PC-3 (cell line): ENCODE results near the gene MESP2. TPM values are rescaled to one million over a fixed set of nuclear protein-coding genes. Genes with fewer than 3 reads are reported as not detected.

Experiments used
- ATAC-seq: fragments of 200-7000 bp; cut with Tn5 transposase; 2 replicates; pipeline ENCODE4 v1.9.1; 2020; ENCODE audit warnings: mild to moderate bottlenecking, moderate library complexity
- BruUV-seq: library from RNA; stranded (reverse); fragments of 400-500 nt; replicated peaks from 2 replicates; lab custom pipeline; 2021; lab: Mats Ljungman, UMichigan
- CTCF ChIA-PET: fragments of 300-600 bp; sonication (Branson Sonifier 250); formaldehyde crosslinking; loops from one replicate; lab custom pipeline; 2022; ENCODE audit warnings: antibody characterized with exemption; lab: Charles Lee
- POLR2A ChIA-PET: fragments of 300-600 bp; sonication (Branson Sonifier 250); formaldehyde crosslinking; loops from one replicate; lab custom pipeline; 2022; ENCODE audit warnings: antibody characterized with exemption; ENCODE audit not compliant: unreplicated experiment; lab: Charles Lee
- DNase-seq: peaks from one replicate; pipeline ENCODE4 v3.0.0-alpha.2; 2015
- H2AFZ ChIP-seq: fragments of 300-600 bp; sonication (generic); 2 replicates; pipeline ENCODE4 v1.6.0; 2016; ENCODE audit warnings: antibody characterized with exemption, low read length
- H3F3A ChIP-seq: fragments of 300-600 bp; sonication (generic); one replicate; pipeline ENCODE4 v1.6.0; 2017; ENCODE audit warnings: antibody characterized with exemption, low read length, control low read depth, mild to moderate bottlenecking; ENCODE audit not compliant: unreplicated experiment
- H3K27ac ChIP-seq: fragments of 300-600 bp; sonication (generic); 2 replicates; pipeline ENCODE4 v1.5.1; 2016; ENCODE audit warnings: mild to moderate bottlenecking, low read length
- H3K27me3 ChIP-seq: fragments of 300-600 bp; sonication (generic); 2 replicates; pipeline ENCODE4 v1.6.1; 2016; ENCODE audit warnings: low read length, mixed read lengths
- H3K36me3 ChIP-seq: fragments of 300-600 bp; sonication (generic); 2 replicates; pipeline ENCODE4 v1.6.1; 2016; ENCODE audit warnings: low read depth, mixed run types, low read length, mixed read lengths
- H3K4me1 ChIP-seq: fragments of 300-600 bp; sonication (generic); 2 replicates; pipeline ENCODE4 v1.5.1; 2016; ENCODE audit warnings: low read length; ENCODE audit not compliant: insufficient read depth
- H3K4me2 ChIP-seq: fragments of 300-600 bp; sonication (generic); 2 replicates; pipeline ENCODE4 v1.6.0; 2016; ENCODE audit warnings: low read length
- H3K4me3 ChIP-seq: fragments of 300-600 bp; sonication (generic); 2 replicates; pipeline ENCODE4 v1.5.1; 2016; ENCODE audit warnings: mild to moderate bottlenecking, low read length, mixed read lengths
- H3K79me2 ChIP-seq: fragments of 300-600 bp; sonication (generic); 2 replicates; pipeline ENCODE4 v1.6.1; 2017; ENCODE audit warnings: low read length, mixed read lengths
- H3K9ac ChIP-seq: fragments of 300-600 bp; sonication (generic); 2 replicates; pipeline ENCODE4 v1.6.0; 2016; ENCODE audit warnings: mild to moderate bottlenecking, low read length
- H3K9me2 ChIP-seq: fragments of 300-600 bp; sonication (generic); replicated peaks from 2 replicates; pipeline ENCODE4 v1.6.1; 2016; ENCODE audit warnings: mixed run types, low read length, mixed read lengths
- H3K9me3 ChIP-seq: fragments of 300-600 bp; sonication (generic); 2 replicates; pipeline ENCODE4 v1.6.1; 2016; ENCODE audit warnings: low read length, mixed read lengths
- H4K20me1 ChIP-seq: fragments of 300-600 bp; sonication (generic); 2 replicates; pipeline ENCODE4 v1.6.1; 2016; ENCODE audit warnings: low read length, mixed read lengths
- EZH2 ChIP-seq: fragments of 300-600 bp; sonication (generic); IDR thresholded peaks from one replicate; pipeline ENCODE4 v1.6.1; 2017; ENCODE audit warnings: antibody characterized with exemption, mild to moderate bottlenecking, low read length; ENCODE audit not compliant: unreplicated experiment
- EZH2phosphoT487 ChIP-seq: fragments of 300-600 bp; sonication (generic); IDR thresholded peaks from 2 replicates; pipeline ENCODE4 v1.6.1; 2018; ENCODE audit warnings: mild to moderate bottlenecking, antibody characterized with exemption, low read length, borderline replicate concordance
- intact Hi-C: fragments of 100-400 bp; cut with micrococcal nuclease; formaldehyde crosslinking; loops from 2 replicates; pipeline ENCODE4 v1.9.0; 2023
- total RNA-seq: library from RNA; depleted of rRNA; stranded (reverse); fragments of >200 nt; gene quantifications from 2 replicates; pipeline ENCODE4 v1.2.3, GENCODE V29; 2014
- TF ChIP-seq, protein P1 (sequence below): fragments of 300-600 bp; sonication (generic); conservative IDR thresholded peaks from 2 replicates; pipeline ENCODE4 v1.5.1; 2017; ENCODE audit warnings: antibody characterized with exemption, low read depth, mild to moderate bottlenecking, low read length

MESP2 gene
- total RNA-seq, 1 experiment from 2014 or later, result 1.1 TPM

DNA sequence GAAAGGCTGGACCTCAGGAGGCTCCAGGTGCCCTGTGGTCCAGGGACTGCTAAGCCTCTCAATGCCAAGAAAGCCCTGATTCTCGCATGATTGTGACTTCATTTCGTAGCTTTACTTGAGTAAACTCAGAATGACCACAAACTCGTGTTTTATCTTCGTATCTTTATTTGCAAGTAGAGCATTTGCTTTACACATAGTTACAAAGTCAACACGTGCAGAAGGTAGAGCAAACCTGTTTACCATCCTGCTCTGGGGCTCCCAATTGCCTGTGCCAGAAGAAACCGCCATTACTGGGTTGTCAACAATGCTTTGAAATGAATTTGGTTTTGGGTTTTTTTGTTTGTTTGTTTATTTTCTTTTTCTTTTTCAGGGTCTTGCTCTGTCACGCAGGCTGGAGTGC, 19.2 kb upstream of the MESP2 start:
- DNase-seq, result peak; percentile 91
- Histone ChIP-seq H3F3A (no peaks in the 10 kb centered on the region), H3K27me3 (no peaks in the 10 kb centered on the region), H3K4me2 (no peak overlapping the region), H3K27ac (peak overlapping the region; percentile 61), H3K79me2 (no peaks in the 10 kb centered on the region), H3K9me2 (no peaks in the 10 kb centered on the region), H3K9ac (no peak overlapping the region), H3K4me3 (no peak overlapping the region), H2AFZ (no peak overlapping the region), H3K4me1 (peaks cover 49% of the 10 kb centered on the region), H3K9me3 (no peaks in the 10 kb centered on the region), H4K20me1 (no peaks in the 10 kb centered on the region), H3K36me3 (no peaks in the 10 kb centered on the region)
- no TSS peak for BruUV-seq
- peak; percentile 21 for ATAC-seq
- TF ChIP-seq EZH2, result no peak
- TF ChIP-seq, protein P1, sequence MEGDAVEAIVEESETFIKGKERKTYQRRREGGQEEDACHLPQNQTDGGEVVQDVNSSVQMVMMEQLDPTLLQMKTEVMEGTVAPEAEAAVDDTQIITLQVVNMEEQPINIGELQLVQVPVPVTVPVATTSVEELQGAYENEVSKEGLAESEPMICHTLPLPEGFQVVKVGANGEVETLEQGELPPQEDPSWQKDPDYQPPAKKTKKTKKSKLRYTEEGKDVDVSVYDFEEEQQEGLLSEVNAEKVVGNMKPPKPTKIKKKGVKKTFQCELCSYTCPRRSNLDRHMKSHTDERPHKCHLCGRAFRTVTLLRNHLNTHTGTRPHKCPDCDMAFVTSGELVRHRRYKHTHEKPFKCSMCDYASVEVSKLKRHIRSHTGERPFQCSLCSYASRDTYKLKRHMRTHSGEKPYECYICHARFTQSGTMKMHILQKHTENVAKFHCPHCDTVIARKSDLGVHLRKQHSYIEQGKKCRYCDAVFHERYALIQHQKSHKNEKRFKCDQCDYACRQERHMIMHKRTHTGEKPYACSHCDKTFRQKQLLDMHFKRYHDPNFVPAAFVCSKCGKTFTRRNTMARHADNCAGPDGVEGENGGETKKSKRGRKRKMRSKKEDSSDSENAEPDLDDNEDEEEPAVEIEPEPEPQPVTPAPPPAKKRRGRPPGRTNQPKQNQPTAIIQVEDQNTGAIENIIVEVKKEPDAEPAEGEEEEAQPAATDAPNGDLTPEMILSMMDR, result no peak
- no peak for TF ChIP-seq EZH2phosphoT487
- intact Hi-C loops, result no loop called here
- ChIA-PET POLR2A (no interaction called here), CTCF (no interaction called here)

DNA sequence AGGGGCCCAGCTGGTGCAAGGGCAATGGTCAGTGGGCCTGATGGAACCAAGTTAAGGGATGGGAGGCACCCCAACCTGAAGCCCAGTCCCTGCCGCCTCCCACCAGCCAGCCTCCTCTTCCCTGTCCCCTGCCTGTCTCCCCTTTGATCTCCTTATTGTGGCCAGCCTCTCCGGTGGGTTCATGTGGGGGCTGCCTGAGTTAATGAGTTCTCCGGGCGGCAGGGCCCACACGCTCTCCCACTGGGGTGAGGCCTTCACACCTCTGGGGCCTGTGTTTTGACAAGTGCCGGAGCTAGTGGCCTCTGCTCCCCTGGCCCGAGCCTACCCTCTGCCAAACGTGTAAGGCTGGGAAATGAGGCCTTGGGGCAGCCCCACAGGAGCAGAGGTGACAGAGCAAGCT, 17.8 kb upstream of the MESP2 start:
- H2AFZ ChIP-seq, result no peak overlapping the region
- DNase-seq (no peak), ATAC-seq (no peak)
- H3K9me2 ChIP-seq, result no peaks in the 10 kb centered on the region
- TF ChIP-seq EZH2phosphoT487 (no peak), EZH2 (no peak)
- TF ChIP-seq, protein P1, result no peak
- no peak overlapping the region for H3K4me3 ChIP-seq
- no peaks in the 10 kb centered on the region for H3F3A ChIP-seq
- no peaks in the 10 kb centered on the region for H3K79me2 ChIP-seq
- H3K9ac ChIP-seq, result no peak overlapping the region
- H4K20me1 ChIP-seq, result no peaks in the 10 kb centered on the region
- no peaks in the 10 kb centered on the region for H3K9me3 ChIP-seq
- ChIA-PET CTCF (interaction anchor here (0.6 kb wide), 1 partner anchor 32 kb away, joined by 3 read pairs; no protein-coding TSS in a partner anchor), POLR2A (no interaction called here)
- intact Hi-C loops, result no loop called here
- no peak overlapping the region for H3K27ac ChIP-seq
- BruUV-seq, result no TSS peak
- no peaks in the 10 kb centered on the region for H3K27me3 ChIP-seq
- H3K4me2 ChIP-seq, result no peak overlapping the region
- H3K4me1 ChIP-seq, result peaks cover 47% of the 10 kb centered on the region
- H3K36me3 ChIP-seq, result no peaks in the 10 kb centered on the region

DNA sequence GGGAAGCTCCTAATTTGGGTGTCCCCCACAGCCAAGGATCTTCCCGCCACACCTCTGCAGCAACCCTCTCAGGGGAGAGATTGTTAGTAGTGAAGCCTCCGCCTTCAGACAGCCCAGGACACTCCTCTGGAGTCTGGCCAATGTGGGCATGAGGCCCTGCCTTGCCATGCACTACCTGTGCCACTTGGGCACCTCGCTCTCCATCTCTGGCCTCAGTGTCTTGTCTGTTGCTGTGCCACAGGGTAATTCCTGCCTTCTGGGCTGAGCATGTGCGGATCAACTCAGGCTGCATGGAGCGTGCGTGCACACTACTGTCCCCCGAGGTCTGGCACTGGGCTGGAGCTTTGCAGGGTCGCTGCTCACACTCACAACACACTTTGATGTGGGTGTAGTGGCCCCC, 17.2 kb upstream of the MESP2 start:
- H3K4me3 ChIP-seq, result no peak overlapping the region
- no peak overlapping the region for H2AFZ ChIP-seq
- H3K36me3 ChIP-seq, result no peaks in the 10 kb centered on the region
- intact Hi-C loops, result no loop called here
- no TSS peak for BruUV-seq
- H3F3A ChIP-seq, result no peaks in the 10 kb centered on the region
- H3K27ac ChIP-seq, result no peak overlapping the region
- TF ChIP-seq, protein P1, result no peak
- TF ChIP-seq EZH2, result no peak
- no peak for TF ChIP-seq EZH2phosphoT487
- H3K79me2 ChIP-seq, result no peaks in the 10 kb centered on the region
- ChIA-PET POLR2A (no interaction called here), CTCF (no interaction called here)
- H3K4me2 ChIP-seq, result no peak overlapping the region
- H3K9ac ChIP-seq, result no peak overlapping the region
- no peaks in the 10 kb centered on the region for H3K9me2 ChIP-seq
- DNase-seq (no peak), ATAC-seq (no peak)
- no peaks in the 10 kb centered on the region for H3K9me3 ChIP-seq
- H3K27me3 ChIP-seq, result no peaks in the 10 kb centered on the region
- H3K4me1 ChIP-seq, result peaks cover 47% of the 10 kb centered on the region
- no peaks in the 10 kb centered on the region for H4K20me1 ChIP-seq
